GM12878 (cell line): Measurements from ENCODE around the gene RASGRF2. TPM values are rescaled to one million over a fixed set of nuclear protein-coding genes. Genes with fewer than 3 reads are reported as not detected.

Experiments used
- ATAC-seq: fragments of 200-7000 bp; cut with Tn5 transposase; 3 replicates; pipeline ENCODE4 v1.9.1; 2020; ENCODE audit warnings: mild to moderate bottlenecking, moderate library complexity
- BruUV-seq: library from RNA; stranded (reverse); fragments of 400-500 nt; replicated peaks from 2 replicates; lab custom pipeline; 2021; lab: Mats Ljungman, UMichigan
- CTCF ChIA-PET: fragments of 300-600 bp; sonication (Branson Sonifier 250); formaldehyde crosslinking; extraction: SDS; loops from one replicate; lab custom pipeline; 2021; ENCODE audit warnings: inconsistent platforms; lab: Yijun Ruan, JAX
- POLR2A ChIA-PET: fragments of 350-600 bp; formaldehyde crosslinking; extraction: SDS; loops from one replicate; lab custom pipeline; 2021; ENCODE audit warnings: inconsistent platforms; lab: Charles Lee
- RAD21 ChIA-PET: fragments of 300-600 bp; sonication (Branson Sonifier 250); formaldehyde crosslinking; loops from one replicate; lab custom pipeline; 2023; ENCODE audit warnings: antibody characterized with exemption; ENCODE audit not compliant: unreplicated experiment; lab: Charles Lee
- SMC1A ChIA-PET: fragments of 300-600 bp; sonication (Branson Sonifier 250); formaldehyde crosslinking; loops from one replicate; lab custom pipeline; 2023; ENCODE audit not compliant: unreplicated experiment, uncharacterized antibody; lab: Charles Lee
- DNase-seq: peaks from one replicate; pipeline ENCODE4 v3.0.0-alpha.2; 2011; ENCODE audit warnings: low read depth, low spot score
- FAIRE-seq: peaks from 3 replicates; lab custom pipeline; 2011; peaks lifted over from hg19 to GRCh38; lab: Jason Lieb, UNC
- H2AFZ ChIP-seq: 2 replicates; pipeline ENCODE4 v1.6.0; 2011; ENCODE audit warnings: low read depth, low read length, control low read depth; ENCODE audit not compliant: control insufficient read depth
- H3K27ac ChIP-seq: 2 replicates; pipeline ENCODE4 v1.5.1; 2011; ENCODE audit warnings: control low read depth; ENCODE audit not compliant: control insufficient read depth, insufficient read depth
- H3K27me3 ChIP-seq, 2 experiments: replicated peaks in 1 of 2; 2 replicates each; pipeline versions ENCODE4 v1.6.0 to v1.6.1; 2011; ENCODE audit warnings: low read length in 1 of 2; ENCODE audit not compliant: control insufficient read depth in 2 of 2, insufficient read depth in 2 of 2
- H3K36me3 ChIP-seq, 2 experiments: 2 replicates each; pipeline ENCODE4 v1.5.1; 2011; ENCODE audit warnings: low read length in 1 of 2; ENCODE audit not compliant: control insufficient read depth in 2 of 2, insufficient read depth in 2 of 2
- H3K4me1 ChIP-seq: 2 replicates; pipeline ENCODE4 v1.6.1; 2011; ENCODE audit warnings: mild to moderate bottlenecking, low read length, moderate library complexity, mixed read lengths; ENCODE audit not compliant: control insufficient read depth, insufficient read depth
- H3K4me2 ChIP-seq: 2 replicates; pipeline ENCODE4 v1.6.0; 2011; ENCODE audit warnings: control low read depth; ENCODE audit not compliant: control insufficient read depth, insufficient read depth
- H3K4me3 ChIP-seq: fragments of 200-600 bp; sonication (generic); 2 replicates; pipeline ENCODE4 v1.5.1; 2016
- H3K79me2 ChIP-seq: 2 replicates; pipeline ENCODE4 v1.6.0; 2011; ENCODE audit warnings: low read length; ENCODE audit not compliant: control insufficient read depth, insufficient read depth
- H3K9ac ChIP-seq: 2 replicates; pipeline ENCODE4 v1.8.0; 2011; ENCODE audit warnings: low read length, control low read depth, mixed read lengths; ENCODE audit not compliant: control insufficient read depth, insufficient read depth
- H3K9me3 ChIP-seq: replicated peaks from 3 replicates; pipeline ENCODE4 v1.5.1; 2011; ENCODE audit warnings: mild to moderate bottlenecking, low read length; ENCODE audit not compliant: control insufficient read depth, insufficient read depth
- H4K20me1 ChIP-seq: 2 replicates; pipeline ENCODE4 v1.6.0; 2011; ENCODE audit not compliant: control insufficient read depth, insufficient read depth
- KDM1A ChIP-seq: fragments of 200-600 bp; sonication (generic); IDR thresholded peaks from 2 replicates; pipeline ENCODE4 v1.6.1; 2016; ENCODE audit warnings: borderline replicate concordance
- MEF2B ChIP-seq: fragments of 450-650 bp; IDR thresholded peaks from 2 replicates; pipeline ENCODE4 v1.6.1; 2018; ENCODE audit warnings: mild to moderate bottlenecking, moderate library complexity; ENCODE audit not compliant: partially characterized antibody, poor library complexity, severe bottlenecking
- RAD51 ChIP-seq: fragments of 450-650 bp; IDR thresholded peaks from 2 replicates; pipeline ENCODE4 v1.6.1; 2016; ENCODE audit warnings: moderate library complexity, mild to moderate bottlenecking, inconsistent platforms
- SKIL ChIP-seq: fragments of 450-650 bp; IDR thresholded peaks from 2 replicates; pipeline ENCODE4 v1.6.1; 2017; ENCODE audit warnings: mild to moderate bottlenecking, low read depth, inconsistent platforms; ENCODE audit not compliant: poor library complexity, severe bottlenecking
- SPI1 ChIP-seq: IDR thresholded peaks from 2 replicates; pipeline ENCODE4 v1.6.1; 2011; ENCODE audit warnings: low read depth, mild to moderate bottlenecking, low read length, moderate library complexity, borderline replicate concordance; ENCODE audit not compliant: insufficient read depth
- ZNF217 ChIP-seq: fragments of 450-650 bp; IDR thresholded peaks from 2 replicates; pipeline ENCODE4 v1.6.1; 2017; ENCODE audit warnings: antibody characterized with exemption, mild to moderate bottlenecking
- WGBS: methylation state at CpG from one replicate; pipeline ENCODE4 v1.1.6; 2016; ENCODE audit warnings: low lambda C conversion rate; ENCODE audit not compliant: insufficient replicate concordance, insufficient coverage; ENCODE audit errors: missing lambda C conversion rate; 5-methylcytosine and 5-hydroxymethylcytosine counted together
- in situ Hi-C: fragments of 300-500 bp; cut with MboI; formaldehyde crosslinking; loops from 9 replicates; pipeline ENCODE4 v1.14.3; 2018; ENCODE audit warnings: mixed read lengths
- intact Hi-C: fragments of 100-400 bp; cut with micrococcal nuclease; formaldehyde crosslinking; loops from one replicate; pipeline ENCODE4 v1.14.2; 2022; ENCODE audit not compliant: unreplicated experiment
- polyA plus RNA-seq, 11 experiments: library from polyadenylated mRNA; depleted of rRNA in 4 of 11; unstranded in 6 of 11; stranded (reverse) in 5 of 11; fragments of >200 nt; fragmentation: Nextera tagmentation in 4 of 11; fragmentation: Illumina TruSeq in 1 of 11; extraction: Ambion mirVana in 4 of 11; extraction: Trizol in 1 of 11; gene quantifications; 1 replicate in 1 of 11; 2 replicates in 10 of 11; pipeline versions ENCODE4 v1.2.1 to v1.2.3, GENCODE V29; 2011 to 2016; ENCODE audit warnings: inconsistent platforms in 2 of 11, missing spikeins in 2 of 11, low read depth in 1 of 11
- total RNA-seq, 4 experiments: library from RNA; depleted of rRNA in 3 of 4; stranded (reverse); fragments of >200 nt in 3 of 4; fragmentation: Illumina TruSeq in 1 of 4; extraction: Trizol in 1 of 4; gene quantifications; 2 replicates each; pipeline versions ENCODE4 v1.2.1 to v1.2.3, GENCODE V29; 2013 to 2021

Gene RASGRF2
- total and polyA plus RNA-seq, 10 of the 15 experiments (the other 5 are each of a cell fraction or from before 2014, with no cell fraction given): 0.05 to 0.24 (median 0.07) TPM

- no peaks in the 10 kb centered on the region for H3K79me2 ChIP-seq
- SMC1A ChIA-PET: interaction anchor here (0.9 to 1.4 kb wide), 2 partner anchors 9 to 20 kb away, joined by 4 read pairs; no protein-coding TSS in a partner anchor
- no peak overlapping the region for H3K4me2 ChIP-seq
- H3K27ac ChIP-seq: no peak overlapping the region
- H3K4me1 ChIP-seq: no peaks in the 10 kb centered on the region
- H3K27me3 ChIP-seq: no peaks in the 10 kb centered on the region
- 76% methylated on average over 8 of the region's 8 CpGs for WGBS
- H3K36me3 ChIP-seq: no peaks in the 10 kb centered on the region
- RAD21 ChIA-PET: interaction anchor here (0.7 to 1.6 kb wide), 3 partner anchors 10 to 141 kb away, joined by 4 to 6 read pairs (median 4); no protein-coding TSS in a partner anchor
- no peak for TF ChIP-seq SKIL
- TF ChIP-seq SPI1: peak; percentile 70
- POLR2A ChIA-PET: interaction anchor here (0.6 to 0.7 kb wide), 2 partner anchors 12 to 113 kb away, joined by 3 to 4 read pairs; no protein-coding TSS in a partner anchor
- H3K9me3 ChIP-seq: no peaks in the 10 kb centered on the region
- no peak overlapping the region for H3K9ac ChIP-seq
- peak; percentile 31 for FAIRE-seq
- intact Hi-C loops (no loop called here), in situ Hi-C loops (no loop called here)
- peak; percentile 60 for ATAC-seq
- H4K20me1 ChIP-seq: no peaks in the 10 kb centered on the region
- BruUV-seq: no TSS peak
- no peak overlapping the region for H3K4me3 ChIP-seq
- DNase-seq: no peak
- no peak overlapping the region for H2AFZ ChIP-seq
- CTCF ChIA-PET: interaction anchor here (0.7 to 2.2 kb wide), 4 partner anchors 9 to 18 kb away, joined by 3 to 7 read pairs (median 4); no protein-coding TSS in a partner anchor
These were observed 265.3 kb downstream of the RASGRF2 start for GRCh38 chr5:81225463-81225862.

GRCh38 chr5:81226286-81226685 lies 266.1 kb downstream of the RASGRF2 start:
- H3K27me3 ChIP-seq: no peaks in the 10 kb centered on the region
- BruUV-seq: no TSS peak
- in situ Hi-C loops: no loop called here
- no peak for FAIRE-seq
- no peak overlapping the region for H3K9ac ChIP-seq
- DNase-seq: no peak
- H3K79me2 ChIP-seq: no peaks in the 10 kb centered on the region
- H3K36me3 ChIP-seq: no peaks in the 10 kb centered on the region
- H4K20me1 ChIP-seq: no peaks in the 10 kb centered on the region
- no peak overlapping the region for H3K4me3 ChIP-seq
- intact Hi-C loops: no loop called here
- H3K4me1 ChIP-seq: no peaks in the 10 kb centered on the region
- SMC1A ChIA-PET: interaction anchor here (0.9 kb wide), 1 partner anchor 21 kb away, joined by 4 read pairs; no protein-coding TSS in a partner anchor
- no peak for ATAC-seq
- CTCF ChIA-PET: interaction anchor here (0.7 to 2.2 kb wide), 5 partner anchors 10 to 210 kb away, joined by 3 to 7 read pairs (median 4); no protein-coding TSS in a partner anchor
- POLR2A ChIA-PET: no interaction called here
- TF ChIP-seq MEF2B: no peak
- no peak for TF ChIP-seq RAD51
- no peak for TF ChIP-seq ZNF217
- no peak for TF ChIP-seq KDM1A
- RAD21 ChIA-PET: interaction anchor here (1.6 kb wide), 1 partner anchor 10 kb away, joined by 6 read pairs; no protein-coding TSS in a partner anchor
- no peaks in the 10 kb centered on the region for H3K9me3 ChIP-seq
- H3K27ac ChIP-seq: no peak overlapping the region
- H2AFZ ChIP-seq: no peak overlapping the region
- H3K4me2 ChIP-seq: no peak overlapping the region
- 86% methylated on average over 2 of the region's 2 CpGs for WGBS
